SK-N-MC (cell line): ENCODE measurements around the gene TMOD1.
"Not testable (repeated sequence)": the region's sequence is repeated elsewhere in the genome, so short reads cannot be mapped to it uniquely, and the experiment has no call there.

Experiments
- DNase-seq: peaks from one replicate; pipeline ENCODE4 v3.0.0-alpha.2; 2011; ENCODE audit warnings: low read depth, low spot score
- H3K27ac ChIP-seq: fragments of 200-600 bp; sonication (generic); 2 replicates; pipeline ENCODE4 v1.5.1; 2016; ENCODE audit warnings: mixed run types
- H3K36me3 ChIP-seq: fragments of 200-600 bp; sonication (generic); 2 replicates; pipeline ENCODE4 v1.6.1; 2017; ENCODE audit warnings: antibody characterized with exemption, low read length, mixed read lengths; ENCODE audit not compliant: insufficient read depth
- H3K4me3 ChIP-seq: fragments of 200-600 bp; sonication (generic); 2 replicates; pipeline ENCODE4 v1.5.1; 2016
- H3K9ac ChIP-seq: fragments of 200-600 bp; sonication (generic); 2 replicates; pipeline ENCODE4 v1.8.0; 2017; ENCODE audit warnings: mixed run types, mixed read lengths; ENCODE audit not compliant: insufficient read length
- H3K9me3 ChIP-seq: fragments of 200-600 bp; sonication (generic); 2 replicates; pipeline ENCODE4 v1.6.1; 2017; ENCODE audit warnings: low read depth, mild to moderate bottlenecking, antibody characterized with exemption, low read length, moderate library complexity, mixed read lengths
- EZH2 ChIP-seq: fragments of 200-600 bp; sonication (generic); IDR thresholded peaks from one replicate; pipeline ENCODE4 v1.6.1; 2017; ENCODE audit warnings: antibody characterized with exemption
- FOXP2 ChIP-seq: optimal IDR thresholded peaks from 2 replicates; pipeline ENCODE3; 2011; ENCODE audit warnings: mild to moderate bottlenecking, moderate library complexity; ENCODE audit not compliant: insufficient read depth; ENCODE audit errors: extremely low read length, control extremely low read depth
- POLR2AphosphoS5 ChIP-seq: IDR thresholded peaks from 2 replicates; pipeline ENCODE4 v1.6.1; 2012; ENCODE audit warnings: mild to moderate bottlenecking, low read depth, low read length, borderline replicate concordance

The TMOD1 gene

DNA sequence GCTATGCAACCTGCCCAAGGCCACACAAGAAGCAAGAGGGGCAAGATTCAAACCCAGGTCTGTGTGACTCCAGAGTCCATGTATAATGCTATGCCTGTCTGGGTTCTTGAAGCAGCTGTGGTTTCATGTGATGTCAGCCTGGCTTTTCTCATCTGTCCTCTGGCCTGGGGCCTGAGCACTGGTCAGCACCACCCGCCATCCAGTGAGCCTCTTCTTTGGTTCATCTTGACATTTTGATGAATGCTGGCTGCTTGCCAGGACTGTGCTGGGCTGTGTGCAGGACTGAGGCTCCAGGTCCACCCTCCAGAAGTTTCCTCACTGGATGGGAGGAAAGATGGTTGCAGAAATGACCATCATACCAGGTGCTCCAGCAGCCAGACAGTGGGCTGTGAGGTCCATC lies 70.2 kb downstream of the TMOD1 start:
- Histone ChIP-seq H3K9ac (no peak overlapping the region), H3K9me3 (no peaks in the 10 kb centered on the region), H3K27ac (no peak overlapping the region), H3K4me3 (no peak overlapping the region), H3K36me3 (no peaks in the 10 kb centered on the region)
- DNase-seq = no peak
- TF ChIP-seq POLR2AphosphoS5 (no peak), EZH2 (no peak), FOXP2 (no peak)

DNA sequence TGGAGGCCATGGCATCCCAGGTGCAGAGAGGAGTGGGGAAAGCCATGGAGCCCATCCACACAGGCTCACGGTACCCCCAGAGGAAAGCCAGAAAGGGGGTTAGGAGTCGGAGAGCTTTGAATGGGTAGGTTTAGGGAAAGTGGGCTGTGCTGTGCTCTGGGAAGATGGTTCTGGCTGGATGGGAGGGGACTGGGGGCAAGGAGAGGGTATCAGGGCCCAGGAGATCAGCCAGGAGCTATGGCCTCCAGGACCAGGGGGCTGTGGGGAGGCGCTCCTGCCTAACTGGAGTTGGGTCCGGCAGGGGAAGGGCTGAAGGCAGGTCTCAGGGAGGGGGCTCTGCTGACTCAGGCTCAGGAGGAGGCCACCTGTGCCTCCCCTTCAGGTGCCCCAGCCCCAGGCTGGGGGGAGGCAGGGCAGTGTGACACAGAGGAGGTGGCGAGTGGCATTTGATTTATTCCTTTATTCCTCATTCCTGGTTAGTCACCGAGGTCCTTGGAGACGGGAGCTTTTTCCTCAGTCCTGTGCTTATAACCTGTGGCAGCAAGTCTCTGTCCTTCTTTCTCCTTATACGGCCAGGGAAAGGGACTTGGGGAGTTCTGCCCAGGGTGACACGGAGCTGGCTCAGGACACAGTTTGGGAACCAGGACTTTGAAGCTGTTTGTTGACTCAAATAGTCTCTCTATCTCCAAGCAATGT lies 70.9 kb downstream of the TMOD1 start:
- TF ChIP-seq POLR2AphosphoS5 (no peak), EZH2 (no peak), FOXP2 (no peak)
- no peak for DNase-seq
- Histone ChIP-seq H3K4me3 (no peak overlapping the region), H3K9ac (no peak overlapping the region), H3K27ac (no peak overlapping the region), H3K36me3 (no peaks in the 10 kb centered on the region), H3K9me3 (no peaks in the 10 kb centered on the region)

DNA sequence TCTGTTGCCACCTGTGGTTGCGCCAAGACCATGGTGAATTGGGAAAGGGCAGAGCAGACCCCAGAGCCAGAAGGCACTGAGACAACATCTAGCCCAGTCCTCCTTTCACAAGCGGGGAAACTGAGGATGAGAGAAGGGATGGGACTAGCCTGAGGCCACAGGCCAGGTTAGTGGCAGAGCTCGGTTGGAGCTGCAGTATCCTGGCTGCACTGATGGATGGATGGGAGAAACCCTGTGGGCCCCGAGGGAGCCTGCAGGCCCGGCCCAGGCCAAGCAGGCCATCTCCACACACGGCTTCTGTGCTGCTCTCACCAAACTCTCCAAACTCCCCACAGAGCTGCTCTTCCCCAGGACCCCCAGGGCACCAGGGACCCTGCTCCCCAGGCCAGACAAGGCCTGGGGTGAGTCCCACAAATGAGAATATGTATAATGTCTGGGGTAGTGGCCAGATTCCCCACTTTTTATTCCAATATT lies 71.5 kb downstream of the TMOD1 start:
- Histone ChIP-seq H3K27ac (no peak overlapping the region), H3K9ac (no peak overlapping the region), H3K9me3 (no peaks in the 10 kb centered on the region), H3K4me3 (no peak overlapping the region), H3K36me3 (no peaks in the 10 kb centered on the region)
- TF ChIP-seq EZH2 (no peak), FOXP2 (no peak), POLR2AphosphoS5 (no peak)
- no peak for DNase-seq

GRCh38 chr9:97573482-97574073 lies 72.1 kb downstream of the TMOD1 start:
- no peak for DNase-seq
- Histone ChIP-seq H3K36me3 (no peaks in the 10 kb centered on the region), H3K27ac (no peak overlapping the region)

DNA sequence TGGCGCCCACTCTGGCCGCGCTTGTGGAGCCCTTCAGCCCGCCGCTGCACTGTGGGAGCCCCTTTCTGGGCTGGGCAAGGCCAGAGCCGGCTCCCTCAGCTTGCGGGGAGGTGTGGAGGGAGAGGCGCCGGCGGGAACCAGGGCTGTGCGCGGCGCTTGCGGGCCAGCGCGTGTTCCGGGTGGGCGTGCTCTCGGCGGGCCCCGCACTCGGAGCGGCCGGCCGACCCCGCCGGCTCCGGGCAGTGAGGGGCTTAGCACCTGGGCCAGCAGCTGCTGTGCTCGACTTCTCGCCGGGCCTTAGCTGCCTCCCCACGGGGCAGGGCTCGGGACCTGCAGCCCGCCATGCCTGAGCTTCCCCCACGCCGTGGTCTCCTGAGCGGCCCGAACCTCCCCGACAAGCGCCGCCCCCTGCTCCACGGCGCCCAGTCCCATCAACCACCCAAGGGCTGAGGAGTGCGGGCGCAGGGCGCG lies 72.7 kb downstream of the TMOD1 start:
- H3K9ac ChIP-seq, H3K27ac ChIP-seq, H3K4me3 ChIP-seq, H3K36me3 ChIP-seq, DNase-seq, H3K9me3 ChIP-seq: not testable (repeated sequence)

More at GRCh38 chr9:97573482-97574073, 72.1 kb downstream of the TMOD1 start:
- H3K9ac ChIP-seq = no peak overlapping the region
- H3K9me3 ChIP-seq = no peaks in the 10 kb centered on the region
- no peak for TF ChIP-seq FOXP2
- TF ChIP-seq EZH2 = no peak
- TF ChIP-seq POLR2AphosphoS5 = no peak
- H3K4me3 ChIP-seq = no peak overlapping the region

GRCh38 chr9:97574921-97575672 lies 73.6 kb downstream of the TMOD1 start:
- not testable (repeated sequence) for H3K36me3 ChIP-seq, H3K9ac ChIP-seq, H3K4me3 ChIP-seq, H3K27ac ChIP-seq, H3K9me3 ChIP-seq, DNase-seq

- H3K9me3 ChIP-seq = no peaks in the 10 kb centered on the region
- no peak for TF ChIP-seq POLR2AphosphoS5
- TF ChIP-seq EZH2 = no peak
- no peak for TF ChIP-seq FOXP2
- H3K36me3 ChIP-seq = no peaks in the 10 kb centered on the region
- H3K27ac ChIP-seq = no peak overlapping the region
- no peak overlapping the region for H3K9ac ChIP-seq
- H3K4me3 ChIP-seq = no peak overlapping the region
- no peak for DNase-seq
Measured at GRCh38 chr9:97575673-97576200, 74.3 kb downstream of the TMOD1 start.

- TF ChIP-seq FOXP2 (no peak), EZH2 (no peak), POLR2AphosphoS5 (no peak)
- Histone ChIP-seq H3K9me3 (no peaks in the 10 kb centered on the region), H3K36me3 (no peaks in the 10 kb centered on the region), H3K27ac (no peak overlapping the region), H3K9ac (no peak overlapping the region), H3K4me3 (no peak overlapping the region)
- DNase-seq = no peak
Measured at GRCh38 chr9:97577051-97577450, 75.6 kb downstream of the TMOD1 start.

GRCh38 chr9:97578846-97579245 lies 77.4 kb downstream of the TMOD1 start:
- H3K9ac ChIP-seq = no peak overlapping the region
- no peaks in the 10 kb centered on the region for H3K36me3 ChIP-seq
- TF ChIP-seq FOXP2 (no peak), POLR2AphosphoS5 (no peak), EZH2 (no peak)
- no peak for DNase-seq
- H3K27ac ChIP-seq = no peak overlapping the region
- no peak overlapping the region for H3K4me3 ChIP-seq
- no peaks in the 10 kb centered on the region for H3K9me3 ChIP-seq
